ENCODE data around the gene LIMS2. TPM values are rescaled to one million over a fixed set of nuclear protein-coding genes. Genes with fewer than 3 reads are reported as not detected.

Gene LIMS2
- polyA plus RNA-seq, 1 donor: 15.5 TPM

DNA sequence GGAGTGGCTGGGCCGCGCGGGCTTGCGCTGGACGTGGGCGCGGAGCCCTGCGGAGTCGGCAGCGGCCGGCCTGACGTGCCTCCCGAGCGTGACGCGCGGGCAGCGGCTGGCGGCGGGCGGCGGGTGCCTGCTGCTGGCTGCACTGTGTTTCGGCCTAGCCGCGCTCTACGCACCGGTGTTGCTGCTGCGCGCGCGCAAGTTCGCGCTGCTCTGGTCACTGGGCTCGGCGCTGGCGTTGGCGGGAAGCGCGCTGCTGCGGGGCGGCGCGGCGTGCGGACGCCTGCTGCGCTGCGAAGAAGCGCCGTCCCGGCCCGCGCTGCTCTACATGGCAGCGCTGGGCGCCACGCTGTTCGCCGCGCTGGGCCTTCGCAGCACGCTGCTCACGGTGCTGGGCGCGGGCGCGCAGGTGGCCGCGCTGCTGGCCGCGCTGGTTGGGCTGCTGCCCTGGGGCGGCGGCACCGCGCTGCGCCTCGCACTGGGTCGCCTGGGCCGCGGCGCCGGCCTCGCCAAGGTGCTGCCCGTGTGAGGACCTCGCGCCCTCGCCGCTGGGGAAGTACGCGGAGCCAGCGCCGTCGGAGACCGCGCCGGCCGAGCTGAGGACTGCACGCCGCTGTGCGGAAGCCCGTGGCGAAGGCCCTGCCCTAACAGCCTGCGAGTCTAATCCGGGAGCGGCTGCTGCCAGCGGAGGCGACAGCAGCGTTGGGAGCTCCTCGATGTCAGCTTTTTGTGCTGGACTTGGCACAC lies 26.5 kb upstream of the LIMS2 start:
- peak; percentile 58 for DNase-seq

DNA sequence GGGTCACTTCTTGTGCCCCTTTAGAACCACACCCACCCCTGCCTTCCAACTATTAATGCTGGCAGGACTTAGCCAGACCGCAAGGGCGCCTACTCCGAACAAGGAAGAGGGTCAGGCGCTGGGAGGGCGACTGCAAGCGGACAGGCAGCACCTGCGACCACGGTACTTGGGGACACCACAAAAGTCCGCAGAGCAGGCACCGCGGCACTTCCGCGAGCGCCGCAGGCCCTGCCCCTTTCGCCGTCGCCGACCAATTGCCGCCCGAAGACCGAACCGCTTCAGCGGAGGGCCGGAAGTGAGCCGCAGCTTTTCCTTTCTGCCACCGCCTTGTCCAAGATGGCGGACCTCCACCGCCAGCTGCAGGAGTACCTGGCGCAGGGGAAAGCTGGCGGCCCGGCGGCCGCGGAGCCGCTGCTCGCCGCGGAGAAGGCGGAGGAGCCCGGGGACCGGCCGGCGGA lies 25.9 kb upstream of the LIMS2 start, which contains the start of gene SFT2D3:
Gene SFT2D3 (plus strand): TSS at position 305 of the 458 bp plus-strand sequence. CDS start 32 bp downstream, at position 337.
- DNase-seq: peak; percentile 86

GRCh38 chr2:127700527-127701192 lies 25.3 kb upstream of the LIMS2 start:
- no peak for DNase-seq

DNA sequence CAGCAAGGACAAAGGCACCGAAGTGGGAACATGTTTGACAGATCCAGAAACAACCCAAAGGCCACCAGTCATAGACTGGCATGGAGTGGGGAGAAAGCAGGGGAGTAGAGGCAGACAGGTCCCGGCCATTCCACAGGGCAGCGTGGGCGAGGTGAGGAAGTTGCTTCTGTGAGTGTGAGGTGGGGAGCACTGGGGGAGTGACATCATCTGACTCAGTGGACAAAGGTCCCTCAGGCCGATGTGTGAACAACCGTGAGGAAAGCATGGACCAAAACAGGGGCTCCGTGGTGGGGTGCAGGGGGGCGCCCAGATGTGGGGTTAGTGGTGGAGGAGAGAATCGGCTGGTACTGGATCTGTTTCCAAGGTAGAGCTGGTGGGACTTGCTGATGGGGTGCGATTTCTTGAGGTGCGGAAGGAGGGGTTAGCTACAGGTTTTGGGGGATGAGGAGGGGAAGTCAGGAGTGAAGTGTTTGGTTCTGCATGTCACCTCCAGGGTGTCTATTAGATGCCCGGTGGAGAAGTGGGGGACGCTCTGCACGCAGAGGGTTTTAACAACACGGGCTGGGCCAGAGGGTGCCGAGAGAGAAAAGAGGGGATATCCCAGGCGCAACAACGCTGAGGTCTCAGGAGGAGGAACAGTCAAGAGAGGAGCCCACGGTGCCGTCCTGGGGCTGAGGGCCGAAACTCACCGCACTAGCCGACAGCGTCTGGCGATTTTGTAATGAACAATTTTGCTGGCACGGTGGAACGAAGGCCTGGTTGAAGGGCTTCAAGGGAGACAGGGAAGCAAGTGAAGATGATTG lies 23.4 kb upstream of the LIMS2 start:
- DNase-seq: no peak

GRCh38 chr2:127697482-127698180 lies 22.3 kb upstream of the LIMS2 start:
- DNase-seq: no peak

DNA sequence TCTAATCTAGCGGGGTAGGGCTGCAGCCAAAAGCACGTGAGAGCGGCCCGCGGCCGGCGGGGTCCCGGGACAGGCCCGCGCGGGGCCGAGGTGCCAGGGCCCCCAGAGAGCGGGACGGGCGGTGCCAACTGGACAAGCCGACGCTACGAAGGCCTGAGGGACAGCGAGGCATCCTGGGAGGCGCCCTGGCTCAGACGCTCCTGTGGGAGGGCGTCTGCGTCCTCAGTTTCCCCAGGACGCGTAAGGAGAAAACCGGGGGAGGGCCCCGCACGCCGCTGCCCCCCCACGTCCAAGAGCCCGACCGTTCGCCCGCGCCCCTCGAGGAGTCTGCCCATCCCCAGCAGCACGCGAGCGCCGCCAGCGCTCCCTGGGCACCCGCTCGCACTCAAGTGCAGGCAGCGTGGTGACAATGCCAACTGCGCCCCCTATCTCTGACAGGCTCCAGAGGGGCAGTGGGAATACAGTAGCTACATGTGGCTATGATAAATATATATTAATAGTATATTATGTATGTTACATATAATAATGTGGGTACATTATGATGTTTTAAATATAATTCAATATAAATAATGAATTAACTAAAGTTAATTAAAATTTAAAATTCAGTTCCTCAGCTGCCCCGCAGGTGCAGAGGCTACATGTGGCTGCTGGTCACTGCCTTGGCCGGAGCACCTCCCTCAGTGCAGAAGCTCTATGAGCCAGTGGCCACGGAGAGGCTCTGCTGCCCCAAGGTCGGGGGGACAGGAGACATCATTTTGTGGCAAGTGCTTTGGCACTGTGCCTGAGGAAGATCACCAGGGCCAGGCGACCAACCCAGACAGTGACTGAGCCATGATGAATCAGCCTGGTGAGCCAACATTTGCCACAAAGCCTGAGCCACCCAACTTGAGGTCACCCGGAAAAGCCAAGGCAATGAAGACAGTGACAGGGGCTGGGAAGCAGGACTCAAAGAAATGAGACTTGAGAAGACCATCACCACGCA lies 20.5 kb upstream of the LIMS2 start:
- peak; percentile 71 for DNase-seq

- no peak for DNase-seq
These were observed 19.7 kb upstream of the LIMS2 start for GRCh38 chr2:127694986-127695385.

DNA sequence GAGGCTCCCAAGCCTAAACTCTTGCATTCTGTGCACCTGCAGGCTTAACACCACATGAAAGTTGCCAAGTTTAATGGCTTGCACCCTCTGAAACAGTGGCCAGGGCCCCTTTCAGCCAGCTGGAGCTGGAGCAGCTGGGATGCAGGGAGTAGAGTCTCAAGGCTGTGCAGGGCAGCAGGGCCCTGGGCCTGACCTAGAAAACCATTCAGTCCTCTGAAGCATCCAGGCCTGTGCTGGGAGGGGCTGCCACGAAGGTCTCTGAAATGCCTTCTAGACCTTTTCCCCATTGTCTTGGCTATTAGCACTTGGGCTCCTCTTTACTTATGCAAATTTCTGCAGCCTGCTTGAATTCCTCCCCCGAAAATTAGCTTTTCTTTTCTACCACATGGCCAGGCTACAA lies 15.4 kb upstream of the LIMS2 start:
- no peak for DNase-seq

DNA sequence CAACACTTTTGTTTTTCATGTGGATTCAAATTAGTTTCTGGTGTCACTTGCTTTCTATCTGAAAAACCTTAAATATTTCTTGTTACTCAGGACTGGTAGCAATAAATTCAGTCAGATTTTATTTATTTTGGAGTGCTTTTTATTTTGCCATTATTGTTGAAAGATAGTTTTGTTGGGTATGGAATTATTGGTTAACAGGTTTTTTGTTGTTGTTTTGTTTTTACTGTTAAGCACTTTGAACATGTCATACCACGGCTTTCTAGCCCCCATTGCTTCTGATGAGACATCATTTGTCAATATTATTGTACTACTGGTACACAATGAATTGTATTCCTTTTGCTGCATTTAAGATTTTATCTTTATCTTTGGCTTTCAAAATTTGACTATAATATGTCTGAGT lies 13.1 kb upstream of the LIMS2 start:
- no peak for DNase-seq

- DNase-seq: no peak
These were observed 10.2 kb upstream of the LIMS2 start for GRCh38 chr2:127685410-127686080.

DNA sequence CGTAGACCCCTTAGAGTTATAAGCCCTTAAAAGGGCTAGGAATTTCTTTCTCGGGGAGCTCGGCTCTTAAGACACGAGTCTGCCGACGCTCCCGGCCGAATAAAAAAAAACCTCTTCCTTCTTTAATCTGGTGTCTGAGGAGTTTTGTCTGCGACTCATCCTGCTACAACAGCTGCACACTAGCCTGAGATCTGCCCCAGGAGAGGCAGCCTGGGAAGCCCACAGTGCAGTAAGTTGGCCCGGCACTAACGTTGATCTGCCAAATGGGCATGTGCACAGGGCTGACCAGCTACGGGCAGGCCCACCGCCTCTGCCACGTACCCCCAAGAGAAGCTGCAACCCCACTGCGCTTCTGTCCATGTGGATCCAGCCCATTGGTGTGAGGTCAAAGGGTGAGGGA lies 8.4 kb upstream of the LIMS2 start:
- DNase-seq: no peak

DNA sequence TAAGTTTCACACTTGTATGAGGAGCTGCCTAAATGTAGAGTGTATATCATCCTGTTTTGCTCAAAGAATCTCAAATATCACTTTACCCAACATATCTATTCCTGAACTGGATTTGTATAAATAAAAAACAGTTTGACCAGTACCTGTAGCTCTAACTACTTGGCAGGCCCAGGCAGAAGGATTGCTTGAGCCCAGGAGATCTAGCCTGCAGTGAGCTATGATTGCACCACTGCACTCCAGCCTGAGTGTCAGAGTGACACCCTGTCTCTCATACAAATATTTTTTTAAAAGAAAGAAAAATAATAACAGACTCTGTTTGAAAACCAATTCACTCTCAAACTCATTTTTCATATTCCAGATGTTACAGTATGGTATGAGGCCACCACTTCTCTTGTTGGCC lies 7.7 kb upstream of the LIMS2 start:
- no peak for DNase-seq

- no peak for DNase-seq
These were observed 6.9 kb upstream of the LIMS2 start for GRCh38 chr2:127681976-127682857.

- no peak for DNase-seq
These were observed 6.0 kb upstream of the LIMS2 start for GRCh38 chr2:127681288-127681804.

GRCh38 chr2:127680706-127681287 lies 5.5 kb upstream of the LIMS2 start:
- DNase-seq: no peak

GRCh38 chr2:127679680-127680361 lies 4.5 kb upstream of the LIMS2 start:
- no peak for DNase-seq

DNA sequence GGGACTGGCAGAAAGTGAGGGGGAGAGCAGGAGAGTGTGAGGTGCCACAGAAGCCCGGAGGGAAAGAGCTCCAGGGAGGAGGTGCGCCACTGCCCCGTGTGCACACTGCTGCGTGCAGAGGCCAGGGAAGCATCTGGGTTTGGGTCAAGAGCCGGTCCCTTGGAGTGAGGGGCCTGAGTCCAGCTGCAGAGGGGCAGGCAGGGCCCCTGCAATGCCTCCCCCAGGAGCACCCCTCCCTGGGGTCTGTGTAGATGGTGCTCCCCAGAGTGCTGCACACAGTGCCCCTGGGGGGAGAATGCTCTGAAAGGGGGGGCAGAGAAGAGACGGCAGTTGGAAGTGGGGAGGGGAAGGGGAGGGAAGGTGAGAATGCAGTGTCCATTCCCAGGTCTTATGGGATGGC lies 3.7 kb upstream of the LIMS2 start:
- DNase-seq: no peak

- no peak for DNase-seq
These were observed 3.2 kb upstream of the LIMS2 start for GRCh38 chr2:127678531-127678930.

All from left kidney (tissue), 2 donors.